CD4-positive, alpha-beta memory T cell (primary cell): Measurements from ENCODE around the gene BMPR1B. TPM values are rescaled to one million over a fixed set of nuclear protein-coding genes. Genes with fewer than 3 reads are reported as not detected.

Experiments used
- CTCF ChIA-PET: fragments of 350-600 bp; sonication (Branson Sonifier 250); formaldehyde crosslinking; loops from one replicate; lab custom pipeline; 2021; ENCODE audit warnings: inconsistent platforms; ENCODE audit not compliant: partially characterized antibody; lab: Charles Lee
- POLR2A ChIA-PET: fragments of 350-600 bp; sonication (Branson Sonifier 250); formaldehyde crosslinking; loops from one replicate; lab custom pipeline; 2021; ENCODE audit not compliant: partially characterized antibody; lab: Charles Lee
- DNase-seq, 5 donors: peaks; one replicate each; pipeline versions ENCODE4 v3.0.0 to v3.0.0-alpha.2; 2020 to 2022; ENCODE audit warnings: mixed read lengths in 1 of 5
- H3K27ac ChIP-seq: one replicate; pipeline ENCODE4 v1.7.0; 2013; ENCODE audit warnings: low read depth, low read length
- H3K27me3 ChIP-seq: 2 replicates; pipeline ENCODE4 v1.7.0; 2013; ENCODE audit warnings: mild to moderate bottlenecking, low read length, moderate library complexity; ENCODE audit not compliant: insufficient read depth
- H3K36me3 ChIP-seq: 2 replicates; pipeline ENCODE4 v1.7.0; 2013; ENCODE audit warnings: mild to moderate bottlenecking, low read length, moderate library complexity; ENCODE audit not compliant: insufficient read depth
- H3K4me1 ChIP-seq: 2 replicates; pipeline ENCODE4 v1.7.0; 2013; ENCODE audit warnings: mild to moderate bottlenecking, low read length, moderate library complexity; ENCODE audit not compliant: insufficient read depth
- H3K4me3 ChIP-seq, 2 donors: one replicate each; pipeline ENCODE4 v1.7.0; 2013; ENCODE audit warnings: low read length in 2 of 2, mild to moderate bottlenecking in 1 of 2
- H3K9me3 ChIP-seq, 2 donors: one replicate each; pipeline ENCODE4 v1.7.0; 2013; ENCODE audit warnings: low read length in 2 of 2, control low read depth in 1 of 2; ENCODE audit not compliant: control insufficient read depth in 1 of 2
- H3K27ac Mint-ChIP-seq, 7 donors: one replicate each; pipeline ENCODE4 v1.8.0; 2020 to 2021; ENCODE audit warnings: mixed read lengths in 7 of 7, mild to moderate bottlenecking in 6 of 7, inconsistent platforms in 3 of 7, moderate library complexity in 3 of 7
- H3K27me3 Mint-ChIP-seq, 2 donors: one replicate each; pipeline ENCODE4 v1.8.0; 2020 to 2021; ENCODE audit warnings: mixed read lengths in 2 of 2
- H3K36me3 Mint-ChIP-seq, 2 donors: one replicate each; pipeline ENCODE4 v1.8.0; 2020 to 2021; ENCODE audit warnings: mixed read lengths in 2 of 2, inconsistent platforms in 1 of 2, mild to moderate bottlenecking in 1 of 2
- H3K4me1 Mint-ChIP-seq, 4 donors: one replicate each; pipeline ENCODE4 v1.8.0; 2020 to 2021; ENCODE audit warnings: mixed read lengths in 4 of 4, mild to moderate bottlenecking in 1 of 4
- H3K4me3 Mint-ChIP-seq, 8 donors: one replicate each; pipeline ENCODE4 v1.8.0; 2020 to 2021; ENCODE audit warnings: mixed read lengths in 8 of 8, mild to moderate bottlenecking in 7 of 8, moderate library complexity in 6 of 8, inconsistent platforms in 3 of 8
- H3K9me3 Mint-ChIP-seq, 8 donors: one replicate each; pipeline ENCODE4 v1.8.0; 2020 to 2021; ENCODE audit warnings: mixed read lengths in 8 of 8, mild to moderate bottlenecking in 5 of 8, inconsistent platforms in 3 of 8, moderate library complexity in 1 of 8
- intact Hi-C: fragments of 100-400 bp; cut with micrococcal nuclease; formaldehyde crosslinking; loops from one replicate; pipeline ENCODE4 v1.15.1; 2023
- polyA plus RNA-seq, 2 donors: library from polyadenylated mRNA; unstranded; fragments of 300-500 nt; fragmentation: Illumina TruSeq; gene quantifications; one replicate each; pipeline ENCODE4 v1.2.3, GENCODE V29; 2021
- total RNA-seq, 2 experiments: library from RNA; stranded (reverse); gene quantifications; one replicate each; pipeline ENCODE4 v1.2.3, GENCODE V29; 2021

BMPR1B gene
- total and polyA plus RNA-seq, 4 experiments from 2014 or later = 0.17 TPM; not detected in 3

- no peak for DNase-seq
- intact Hi-C loops = no loop called here
- Mint-ChIP-seq H3K36me3 (no peaks in the 10 kb centered on the region), H3K27ac (no peak overlapping the region), H3K27me3 (peaks cover 2 to 3% of the 10 kb centered on the region in 2 donors), H3K4me1 (no peaks in the 10 kb centered on the region), H3K4me3 (no peak overlapping the region), H3K9me3 (no peaks in the 10 kb centered on the region)
- no peaks in the 10 kb centered on the region for H3K4me1 ChIP-seq
- ChIA-PET POLR2A (no interaction called here), CTCF (no interaction called here)
- no peak overlapping the region for H3K4me3 ChIP-seq
- H3K36me3 ChIP-seq = no peaks in the 10 kb centered on the region
- H3K9me3 ChIP-seq = no peaks in the 10 kb centered on the region
- no peak overlapping the region for H3K27ac ChIP-seq
- no peaks in the 10 kb centered on the region for H3K27me3 ChIP-seq
Measured at GRCh38 chr4:95091272-95091671, 333.5 kb downstream of the BMPR1B start.

GRCh38 chr4:95092766-95093165, 335.0 kb downstream of the BMPR1B start:
- intact Hi-C loops = no loop called here
- no peaks in the 10 kb centered on the region for H3K9me3 Mint-ChIP-seq
- H3K27me3 ChIP-seq = no peaks in the 10 kb centered on the region
- H3K27ac ChIP-seq = no peak overlapping the region
- H3K36me3 Mint-ChIP-seq = no peaks in the 10 kb centered on the region
- DNase-seq = no peak
- ChIA-PET POLR2A (no interaction called here), CTCF (no interaction called here)
- H3K27me3 Mint-ChIP-seq = peaks cover 0 to 2% of the 10 kb centered on the region in 2 donors
- H3K9me3 ChIP-seq = no peaks in the 10 kb centered on the region
- no peak overlapping the region for H3K27ac Mint-ChIP-seq
- H3K4me1 Mint-ChIP-seq = no peaks in the 10 kb centered on the region
- no peak overlapping the region for H3K4me3 Mint-ChIP-seq
- H3K4me3 ChIP-seq = no peak overlapping the region
- no peaks in the 10 kb centered on the region for H3K36me3 ChIP-seq
- no peaks in the 10 kb centered on the region for H3K4me1 ChIP-seq

- ChIA-PET POLR2A (no interaction called here), CTCF (no interaction called here)
- Histone ChIP-seq H3K4me1 (no peaks in the 10 kb centered on the region), H3K27me3 (no peaks in the 10 kb centered on the region), H3K9me3 (no peaks in the 10 kb centered on the region), H3K27ac (no peak overlapping the region), H3K4me3 (no peak overlapping the region), H3K36me3 (no peaks in the 10 kb centered on the region)
- Mint-ChIP-seq H3K9me3 (no peaks in the 10 kb centered on the region), H3K27me3 (peaks cover 0 to 2% of the 10 kb centered on the region in 2 donors), H3K4me1 (no peaks in the 10 kb centered on the region), H3K4me3 (no peak overlapping the region), H3K36me3 (no peaks in the 10 kb centered on the region), H3K27ac (no peak overlapping the region)
- no peak for DNase-seq
- intact Hi-C loops = no loop called here
Measured at GRCh38 chr4:95093460-95093859, 335.7 kb downstream of the BMPR1B start.

GRCh38 chr4:95093936-95094929, 336.5 kb downstream of the BMPR1B start:
- H3K36me3 ChIP-seq = no peaks in the 10 kb centered on the region
- intact Hi-C loops = no loop called here
- CTCF ChIA-PET = interaction anchor here (1.6 kb wide), 1 partner anchor 10 kb away, joined by 5 read pairs; no protein-coding TSS in a partner anchor
- no peak for DNase-seq
- POLR2A ChIA-PET = no interaction called here
- H3K4me1 ChIP-seq = no peaks in the 10 kb centered on the region
- no peak overlapping the region for H3K27ac ChIP-seq
- Mint-ChIP-seq H3K4me1 (no peaks in the 10 kb centered on the region), H3K36me3 (no peaks in the 10 kb centered on the region), H3K27ac (no peak overlapping the region), H3K27me3 (peaks cover 0 to 2% of the 10 kb centered on the region in 2 donors), H3K9me3 (no peaks in the 10 kb centered on the region), H3K4me3 (no peak overlapping the region)
- H3K4me3 ChIP-seq = no peak overlapping the region
- H3K9me3 ChIP-seq = no peaks in the 10 kb centered on the region
- no peaks in the 10 kb centered on the region for H3K27me3 ChIP-seq

- Mint-ChIP-seq H3K4me1 (no peaks in the 10 kb centered on the region), H3K4me3 (no peak overlapping the region), H3K27ac (no peak overlapping the region), H3K27me3 (peaks cover 0 to 2% of the 10 kb centered on the region in 2 donors), H3K9me3 (no peaks in the 10 kb centered on the region), H3K36me3 (no peaks in the 10 kb centered on the region)
- POLR2A ChIA-PET = no interaction called here
- intact Hi-C loops = loop anchor here (1.0 kb wide), 1 partner anchor 474 kb away; no protein-coding TSS in a partner anchor
- Histone ChIP-seq H3K4me3 (no peak overlapping the region), H3K27ac (no peak overlapping the region), H3K9me3 (no peaks in the 10 kb centered on the region), H3K4me1 (no peaks in the 10 kb centered on the region), H3K36me3 (no peaks in the 10 kb centered on the region), H3K27me3 (no peaks in the 10 kb centered on the region)
- DNase-seq = peak in 1 of 5 donors; percentile 5
- CTCF ChIA-PET = interaction anchor here (1.6 kb wide), 1 partner anchor 9 kb away, joined by 5 read pairs; no protein-coding TSS in a partner anchor
Measured at GRCh38 chr4:95095348-95095974, 337.7 kb downstream of the BMPR1B start.

GRCh38 chr4:95102162-95102790, 344.5 kb downstream of the BMPR1B start:
- Mint-ChIP-seq H3K4me3 (no peak overlapping the region), H3K9me3 (peaks cover 0 to 2% (median 0%) of the 10 kb centered on the region in 8 donors), H3K36me3 (no peaks in the 10 kb centered on the region), H3K27me3 (no peaks in the 10 kb centered on the region), H3K4me1 (no peaks in the 10 kb centered on the region), H3K27ac (no peak overlapping the region)
- no peak overlapping the region for H3K27ac ChIP-seq
- no peaks in the 10 kb centered on the region for H3K9me3 ChIP-seq
- intact Hi-C loops = no loop called here
- H3K4me3 ChIP-seq = no peak overlapping the region
- no peaks in the 10 kb centered on the region for H3K27me3 ChIP-seq
- no peaks in the 10 kb centered on the region for H3K4me1 ChIP-seq
- POLR2A ChIA-PET = no interaction called here
- CTCF ChIA-PET = no interaction called here
- DNase-seq = no peak
- no peaks in the 10 kb centered on the region for H3K36me3 ChIP-seq

GRCh38 chr4:95105112-95105511, 347.4 kb downstream of the BMPR1B start:
- Mint-ChIP-seq H3K27me3 (no peaks in the 10 kb centered on the region), H3K4me3 (no peak overlapping the region), H3K4me1 (no peaks in the 10 kb centered on the region), H3K9me3 (peaks cover 0 to 2% (median 0%) of the 10 kb centered on the region in 8 donors), H3K36me3 (no peaks in the 10 kb centered on the region), H3K27ac (no peak overlapping the region)
- CTCF ChIA-PET = interaction anchor here (1.1 kb wide), 1 partner anchor 11 kb away, joined by 5 read pairs; no protein-coding TSS in a partner anchor
- no peak for DNase-seq
- Histone ChIP-seq H3K27me3 (no peaks in the 10 kb centered on the region), H3K36me3 (no peaks in the 10 kb centered on the region), H3K4me1 (no peaks in the 10 kb centered on the region), H3K27ac (no peak overlapping the region), H3K4me3 (no peak overlapping the region), H3K9me3 (no peaks in the 10 kb centered on the region)
- intact Hi-C loops = no loop called here
- POLR2A ChIA-PET = no interaction called here
